ENCODE measurements around the gene KCNAB3. TPM values are rescaled to one million over a fixed set of nuclear protein-coding genes. Genes with fewer than 3 reads are reported as not detected.

Gene KCNAB3
- total RNA-seq, 2 donors from 2014 or later, result 0.39 TPM; not detected in 1

DNA sequence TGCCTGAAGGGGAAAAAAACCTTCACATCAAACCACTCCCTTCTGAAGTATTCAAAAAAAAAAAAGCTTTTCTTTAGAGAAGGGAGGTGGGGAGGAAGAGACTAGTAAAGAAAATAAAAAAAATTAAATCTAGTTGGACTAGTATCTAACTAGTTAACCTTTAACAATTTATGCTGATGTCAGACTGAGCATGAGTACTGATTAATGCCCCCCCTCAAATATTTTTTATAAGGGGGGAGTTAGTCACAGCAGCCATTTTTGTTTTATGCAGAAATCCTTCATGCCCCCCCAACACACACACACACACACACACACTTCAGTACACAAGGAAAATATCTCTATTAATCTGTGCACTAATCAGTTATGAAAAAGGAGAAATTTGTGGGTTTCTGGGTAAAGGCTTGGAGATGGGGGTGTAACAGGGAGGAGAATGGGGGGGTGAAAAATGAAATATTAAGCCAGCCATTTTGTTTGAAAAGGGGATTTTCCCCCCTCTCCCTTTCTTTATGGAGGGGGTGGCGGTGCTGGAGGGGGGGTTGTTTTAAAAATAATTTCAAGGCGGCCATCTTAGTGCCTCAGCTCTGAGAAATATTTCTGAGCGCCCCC is 45.8 kb downstream of the KCNAB3 start:
- TF ChIP-seq, protein P1, sequence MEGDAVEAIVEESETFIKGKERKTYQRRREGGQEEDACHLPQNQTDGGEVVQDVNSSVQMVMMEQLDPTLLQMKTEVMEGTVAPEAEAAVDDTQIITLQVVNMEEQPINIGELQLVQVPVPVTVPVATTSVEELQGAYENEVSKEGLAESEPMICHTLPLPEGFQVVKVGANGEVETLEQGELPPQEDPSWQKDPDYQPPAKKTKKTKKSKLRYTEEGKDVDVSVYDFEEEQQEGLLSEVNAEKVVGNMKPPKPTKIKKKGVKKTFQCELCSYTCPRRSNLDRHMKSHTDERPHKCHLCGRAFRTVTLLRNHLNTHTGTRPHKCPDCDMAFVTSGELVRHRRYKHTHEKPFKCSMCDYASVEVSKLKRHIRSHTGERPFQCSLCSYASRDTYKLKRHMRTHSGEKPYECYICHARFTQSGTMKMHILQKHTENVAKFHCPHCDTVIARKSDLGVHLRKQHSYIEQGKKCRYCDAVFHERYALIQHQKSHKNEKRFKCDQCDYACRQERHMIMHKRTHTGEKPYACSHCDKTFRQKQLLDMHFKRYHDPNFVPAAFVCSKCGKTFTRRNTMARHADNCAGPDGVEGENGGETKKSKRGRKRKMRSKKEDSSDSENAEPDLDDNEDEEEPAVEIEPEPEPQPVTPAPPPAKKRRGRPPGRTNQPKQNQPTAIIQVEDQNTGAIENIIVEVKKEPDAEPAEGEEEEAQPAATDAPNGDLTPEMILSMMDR (IDR thresholded peaks at IDR 0.05), result no peak

DNA sequence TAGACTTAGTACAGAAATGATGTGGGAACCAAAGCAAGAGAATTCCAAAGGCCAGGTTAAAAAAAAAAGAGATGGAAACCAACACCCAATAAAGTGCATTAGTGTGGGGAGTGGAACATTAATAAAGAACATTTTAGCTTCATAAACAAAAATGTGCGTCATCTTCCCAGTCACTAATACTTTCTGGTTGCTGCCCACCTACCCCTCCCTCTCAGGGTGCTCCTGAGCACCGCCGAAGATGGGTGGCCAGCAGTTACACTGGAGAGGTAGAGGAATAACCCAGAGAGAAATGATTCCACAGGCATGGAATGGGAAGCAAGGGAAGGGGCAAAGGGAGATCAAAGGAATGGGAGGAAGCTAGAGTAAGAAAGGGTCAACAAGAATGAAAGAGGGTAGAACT is 47.0 kb downstream of the KCNAB3 start:
- TF ChIP-seq, protein P1 (IDR thresholded peaks at IDR 0.05), result no peak
- H3K4me1 ChIP-seq, result peaks cover 0 to 31% of the 10 kb centered on the region in 2 donors
- H3K27ac ChIP-seq, result peak overlapping the region in 1 of 2 donors; percentile 9
- no peaks in the 10 kb centered on the region for H3K27me3 ChIP-seq
- no peak overlapping the region for H3K4me3 ChIP-seq
- H3K9me3 ChIP-seq, result no peaks in the 10 kb centered on the region
- DNase-seq (ENCODE audit: low spot score), result no peak
- no peaks in the 10 kb centered on the region for H3K36me3 ChIP-seq

More for the DNA sequence above, 45.8 kb downstream of the KCNAB3 start:
- peaks cover 0 to 43% of the 10 kb centered on the region in 2 donors for H3K4me1 ChIP-seq
- no peaks in the 10 kb centered on the region for H3K36me3 ChIP-seq
- H3K9me3 ChIP-seq, result no peaks in the 10 kb centered on the region
- H3K27ac ChIP-seq, result peak overlapping the region; percentile 62 to 75
- no peak for DNase-seq (ENCODE audit: low spot score)
- H3K27me3 ChIP-seq, result no peaks in the 10 kb centered on the region
- peak overlapping the region; percentile 82 to 87 for H3K4me3 ChIP-seq

DNA sequence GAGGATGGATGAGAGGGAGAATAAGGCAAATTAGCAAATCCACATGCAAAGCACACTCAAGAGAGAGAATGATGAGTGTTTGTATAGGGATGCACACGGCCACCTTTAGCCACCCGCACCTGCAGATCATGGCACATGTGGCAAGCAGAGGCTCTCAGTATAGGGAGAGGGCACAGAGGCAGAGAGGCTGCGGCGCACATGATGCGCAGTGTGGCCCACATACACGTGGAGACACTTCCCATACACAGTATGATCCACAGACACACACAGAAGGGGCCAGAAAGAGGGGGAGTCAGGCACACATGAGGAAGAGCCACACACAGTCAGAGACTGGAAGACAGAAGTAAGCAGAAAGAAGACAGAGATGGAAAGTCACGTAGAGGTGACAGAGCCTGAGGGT is 47.6 kb downstream of the KCNAB3 start:
- no peak for DNase-seq (ENCODE audit: low spot score)
- no peaks in the 10 kb centered on the region for H3K9me3 ChIP-seq
- H3K4me3 ChIP-seq, result no peak overlapping the region
- no peak overlapping the region for H3K27ac ChIP-seq
- TF ChIP-seq, protein P1 (IDR thresholded peaks at IDR 0.05), result no peak
- H3K4me1 ChIP-seq, result peaks cover 0 to 26% of the 10 kb centered on the region in 2 donors
- no peaks in the 10 kb centered on the region for H3K27me3 ChIP-seq
- H3K36me3 ChIP-seq, result no peaks in the 10 kb centered on the region

DNA sequence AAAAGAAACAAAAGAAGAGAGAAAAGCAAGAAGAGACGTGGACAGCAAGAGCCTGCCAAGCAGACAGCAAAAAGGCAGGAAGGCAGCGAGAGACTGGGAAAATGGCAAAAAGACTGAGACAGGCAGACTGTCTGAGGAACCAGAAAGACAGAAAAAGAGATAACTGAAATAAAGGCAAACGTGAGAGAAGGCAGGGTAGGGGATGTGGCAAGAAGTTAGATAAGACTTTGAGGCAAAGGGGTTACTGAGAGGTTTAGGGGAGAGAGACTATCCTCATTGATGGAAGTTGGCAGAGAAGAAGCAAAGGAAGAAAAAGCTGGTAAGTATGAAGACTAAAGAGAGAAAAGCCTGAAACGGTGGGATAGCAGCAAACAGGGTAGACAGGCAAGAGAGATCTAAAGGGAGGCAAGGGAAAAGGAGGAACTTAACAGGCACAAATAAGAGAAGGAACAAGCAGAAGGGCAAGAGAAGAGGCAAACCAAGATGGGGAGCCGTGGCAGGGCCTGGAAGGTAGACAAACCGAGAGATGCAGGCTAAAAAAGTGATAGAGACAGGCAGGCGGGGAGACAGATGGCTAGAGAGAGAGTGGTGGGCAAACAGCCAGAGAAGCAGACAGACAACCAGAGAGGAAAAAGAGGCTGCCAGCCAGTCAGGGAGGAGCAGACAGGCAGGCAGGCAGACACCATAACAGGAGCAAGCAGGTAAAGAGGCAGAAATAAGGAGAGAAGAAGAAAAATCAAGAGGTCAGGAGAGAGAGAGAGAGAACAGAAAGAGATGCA is 48.2 kb downstream of the KCNAB3 start:
- H3K4me1 ChIP-seq, result peaks cover 0 to 20% of the 10 kb centered on the region in 2 donors
- no peaks in the 10 kb centered on the region for H3K9me3 ChIP-seq
- DNase-seq (ENCODE audit: low spot score), result no peak
- no peak overlapping the region for H3K27ac ChIP-seq
- TF ChIP-seq, protein P1 (IDR thresholded peaks at IDR 0.05), result no peak
- H3K4me3 ChIP-seq, result no peak overlapping the region
- H3K27me3 ChIP-seq, result no peaks in the 10 kb centered on the region
- H3K36me3 ChIP-seq, result no peaks in the 10 kb centered on the region

DNA sequence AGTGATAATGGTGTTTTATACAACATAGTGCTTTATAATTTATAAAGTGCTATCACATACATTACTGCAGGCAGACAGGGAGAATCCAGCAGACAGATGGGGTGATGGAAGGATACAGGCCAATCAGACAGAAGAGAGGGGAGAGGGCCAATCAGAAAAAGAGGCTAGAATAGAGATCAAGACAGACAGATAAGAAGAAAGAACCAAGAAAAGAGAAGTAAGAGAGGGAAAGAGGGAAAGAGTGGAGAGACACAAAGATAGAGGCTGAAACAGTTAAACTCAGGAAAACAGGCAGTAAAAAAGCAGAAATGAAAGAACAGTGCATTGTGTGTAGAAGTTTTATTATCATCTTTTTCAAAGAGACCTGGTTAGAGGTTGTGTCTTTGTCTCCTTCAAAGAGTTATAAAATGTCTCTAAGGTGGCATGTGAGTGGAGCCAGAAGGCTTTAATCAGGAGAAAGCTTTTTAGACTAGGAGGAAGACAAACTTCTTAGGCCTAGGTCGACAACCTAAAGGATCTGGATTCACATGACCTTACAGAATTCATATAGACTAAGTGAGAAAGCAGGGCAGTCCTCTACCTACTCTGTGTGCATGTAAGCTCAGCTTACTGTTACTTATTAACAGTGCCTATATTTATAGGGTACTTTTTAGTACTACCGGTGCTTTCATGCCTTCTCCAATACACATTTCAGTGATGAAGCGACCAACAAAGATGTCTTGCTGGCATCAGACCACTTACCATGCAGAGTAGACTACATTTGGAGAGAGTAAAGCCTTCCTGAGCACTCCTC is 49.4 kb downstream of the KCNAB3 start:
- H3K4me3 ChIP-seq, result no peak overlapping the region
- no peaks in the 10 kb centered on the region for H3K36me3 ChIP-seq
- no peaks in the 10 kb centered on the region for H3K27me3 ChIP-seq
- DNase-seq (ENCODE audit: low spot score), result no peak
- H3K9me3 ChIP-seq, result no peaks in the 10 kb centered on the region
- peaks cover 0 to 10% of the 10 kb centered on the region in 2 donors for H3K4me1 ChIP-seq
- no peak overlapping the region for H3K27ac ChIP-seq
- TF ChIP-seq, protein P1 (IDR thresholded peaks at IDR 0.05), result no peak
